PC-9 (cell line): ENCODE results near the gene UGT1A7. TPM values are rescaled to one million over a fixed set of nuclear protein-coding genes. Genes with fewer than 3 reads are reported as not detected.

ENCODE experiments used
- BruUV-seq: library from RNA; stranded (reverse); fragments of 400-500 nt; replicated peaks from 2 replicates; lab custom pipeline; 2021; lab: Mats Ljungman, UMichigan
- CTCF ChIA-PET: fragments of 300-600 bp; sonication (Branson Sonifier 250); formaldehyde crosslinking; loops from one replicate; lab custom pipeline; 2022; ENCODE audit warnings: antibody characterized with exemption; lab: Charles Lee
- POLR2A ChIA-PET: fragments of 300-600 bp; sonication (Branson Sonifier 250); formaldehyde crosslinking; loops from one replicate; lab custom pipeline; 2022; ENCODE audit warnings: antibody characterized with exemption; ENCODE audit not compliant: unreplicated experiment; lab: Charles Lee
- DNase-seq, 2 experiments: peaks; one replicate each; pipeline versions ENCODE4 v3.0.0 to v3.0.0-alpha.2; 2015 to 2022; ENCODE audit warnings: mixed read lengths in 1 of 2
- H2AFZ ChIP-seq: fragments of 200-600 bp; sonication (generic); 2 replicates; pipeline ENCODE4 v1.8.1; 2017; ENCODE audit warnings: antibody characterized with exemption
- H3F3A ChIP-seq: fragments of 200-600 bp; sonication (generic); 2 replicates; pipeline ENCODE4 v1.8.1; 2017; ENCODE audit warnings: antibody characterized with exemption, mild to moderate bottlenecking, low read depth; ENCODE audit not compliant: insufficient read depth
- H3K27ac ChIP-seq: fragments of 200-600 bp; sonication (generic); 2 replicates; pipeline ENCODE4 v1.6.1; 2016; ENCODE audit warnings: mixed run types
- H3K27me3 ChIP-seq: fragments of 200-600 bp; sonication (generic); 2 replicates; pipeline ENCODE4 v1.6.1; 2016; ENCODE audit warnings: low read depth, mixed run types; ENCODE audit not compliant: insufficient read depth
- H3K36me3 ChIP-seq: fragments of 200-600 bp; sonication (generic); 2 replicates; pipeline ENCODE4 v1.6.1; 2016; ENCODE audit warnings: low read depth, mixed run types
- H3K4me1 ChIP-seq: fragments of 200-600 bp; sonication (generic); replicated peaks from 2 replicates; pipeline ENCODE4 v1.6.1; 2016; ENCODE audit warnings: mixed run types; ENCODE audit not compliant: insufficient read depth
- H3K4me2 ChIP-seq: fragments of 200-600 bp; sonication (generic); 2 replicates; pipeline ENCODE4 v1.6.1; 2017; ENCODE audit warnings: mixed run types
- H3K4me3 ChIP-seq: fragments of 200-600 bp; sonication (generic); 2 replicates; pipeline ENCODE4 v1.6.1; 2016; ENCODE audit warnings: mixed run types
- H3K79me2 ChIP-seq: fragments of 200-600 bp; sonication (generic); 2 replicates; pipeline ENCODE4 v1.6.1; 2017; ENCODE audit warnings: low read depth, mixed run types
- H3K9me2 ChIP-seq: fragments of 200-600 bp; sonication (generic); 2 replicates; pipeline ENCODE4 v1.8.1; 2017; ENCODE audit warnings: mild to moderate bottlenecking; ENCODE audit not compliant: insufficient read depth
- H3K9me3 ChIP-seq: fragments of 200-600 bp; sonication (generic); 2 replicates; pipeline ENCODE4 v1.8.1; 2016; ENCODE audit warnings: low read depth; ENCODE audit not compliant: insufficient read depth
- H4K20me1 ChIP-seq: fragments of 200-600 bp; sonication (generic); 2 replicates; pipeline ENCODE4 v1.8.1; 2017; ENCODE audit not compliant: insufficient read depth
- EZH2 ChIP-seq: fragments of 200-600 bp; sonication (generic); IDR thresholded peaks from 2 replicates; pipeline ENCODE4 v1.8.0; 2017; ENCODE audit warnings: antibody characterized with exemption, low read depth
- intact Hi-C: fragments of 100-400 bp; cut with micrococcal nuclease; formaldehyde crosslinking; loops from one replicate; pipeline ENCODE4 v1.10.0; 2022; ENCODE audit not compliant: unreplicated experiment
- total RNA-seq: library from RNA; stranded (reverse); gene quantifications from 2 replicates; pipeline ENCODE4 v1.2.3, GENCODE V29; 2021
- TF ChIP-seq, protein P1 (sequence below): fragments of 200-600 bp; sonication (generic); conservative IDR thresholded peaks from 2 replicates; pipeline ENCODE4 v1.6.1; 2017; ENCODE audit warnings: mixed run types, antibody characterized with exemption, mild to moderate bottlenecking, moderate library complexity

UGT1A7 gene
- total RNA-seq, 1 experiment from 2014 or later = 20.3 TPM

DNA sequence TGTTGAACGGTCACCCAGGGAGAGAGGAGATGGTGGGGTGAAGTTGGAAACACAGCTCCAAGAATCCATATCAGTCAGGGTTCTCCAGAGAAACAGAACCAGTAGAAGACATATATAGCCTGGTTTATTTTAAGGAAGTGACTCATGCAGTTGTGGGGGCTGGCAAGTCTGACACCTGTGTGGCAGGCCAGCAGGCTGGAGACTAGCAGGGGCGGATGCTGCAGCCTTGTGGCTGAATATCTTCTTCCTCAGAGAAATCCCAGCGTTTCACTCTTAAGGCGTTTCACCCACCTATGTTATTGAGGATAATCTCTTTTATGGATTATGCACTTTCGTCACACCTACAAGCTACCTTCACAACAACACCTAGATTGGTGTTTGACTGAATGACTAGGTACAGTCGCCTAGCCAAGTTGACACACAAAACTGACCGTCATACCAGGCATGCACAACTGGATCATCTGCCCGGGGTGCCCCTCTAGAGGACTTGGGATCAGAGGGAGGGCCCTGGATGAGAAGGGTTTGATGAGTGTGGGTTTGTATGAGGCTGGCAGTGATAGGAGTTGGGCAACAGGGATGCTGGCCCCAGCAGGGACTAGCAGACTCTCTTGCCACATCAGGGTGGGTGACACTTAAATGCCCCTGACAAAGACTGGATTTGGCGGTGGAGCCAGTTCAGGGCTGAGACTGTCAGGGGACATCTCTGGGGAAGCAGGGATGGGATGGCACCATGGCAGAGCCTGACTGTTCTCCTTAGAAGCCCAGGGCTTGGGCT is 119.8 kb downstream of the UGT1A7 start:
- H3K27ac ChIP-seq = no peak overlapping the region
- BruUV-seq = no TSS peak
- H2AFZ ChIP-seq = no peak overlapping the region
- H3F3A ChIP-seq = no peaks in the 10 kb centered on the region
- TF ChIP-seq, protein P1, sequence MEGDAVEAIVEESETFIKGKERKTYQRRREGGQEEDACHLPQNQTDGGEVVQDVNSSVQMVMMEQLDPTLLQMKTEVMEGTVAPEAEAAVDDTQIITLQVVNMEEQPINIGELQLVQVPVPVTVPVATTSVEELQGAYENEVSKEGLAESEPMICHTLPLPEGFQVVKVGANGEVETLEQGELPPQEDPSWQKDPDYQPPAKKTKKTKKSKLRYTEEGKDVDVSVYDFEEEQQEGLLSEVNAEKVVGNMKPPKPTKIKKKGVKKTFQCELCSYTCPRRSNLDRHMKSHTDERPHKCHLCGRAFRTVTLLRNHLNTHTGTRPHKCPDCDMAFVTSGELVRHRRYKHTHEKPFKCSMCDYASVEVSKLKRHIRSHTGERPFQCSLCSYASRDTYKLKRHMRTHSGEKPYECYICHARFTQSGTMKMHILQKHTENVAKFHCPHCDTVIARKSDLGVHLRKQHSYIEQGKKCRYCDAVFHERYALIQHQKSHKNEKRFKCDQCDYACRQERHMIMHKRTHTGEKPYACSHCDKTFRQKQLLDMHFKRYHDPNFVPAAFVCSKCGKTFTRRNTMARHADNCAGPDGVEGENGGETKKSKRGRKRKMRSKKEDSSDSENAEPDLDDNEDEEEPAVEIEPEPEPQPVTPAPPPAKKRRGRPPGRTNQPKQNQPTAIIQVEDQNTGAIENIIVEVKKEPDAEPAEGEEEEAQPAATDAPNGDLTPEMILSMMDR = no peak
- no peak for TF ChIP-seq EZH2
- H3K4me2 ChIP-seq = no peak overlapping the region
- intact Hi-C loops = loop anchor here (1.0 kb wide), 1 partner anchor 358 kb away; no protein-coding TSS in a partner anchor
- no peak overlapping the region for H3K4me3 ChIP-seq
- peaks cover 7% of the 10 kb centered on the region for H3K4me1 ChIP-seq
- H3K79me2 ChIP-seq = no peaks in the 10 kb centered on the region
- no peaks in the 10 kb centered on the region for H3K9me3 ChIP-seq
- peak; percentile 46 to 64 for DNase-seq
- no peaks in the 10 kb centered on the region for H4K20me1 ChIP-seq
- H3K27me3 ChIP-seq = no peaks in the 10 kb centered on the region
- H3K9me2 ChIP-seq = no peaks in the 10 kb centered on the region
- ChIA-PET POLR2A (interaction anchor here (0.6 kb wide), 1 partner anchor 415 kb away, joined by 3 read pairs; no protein-coding TSS in a partner anchor), CTCF (interaction anchor here (0.6 kb wide), 2 partner anchors 27 to 404 kb away, joined by 4 read pairs; no protein-coding TSS in a partner anchor)
- no peaks in the 10 kb centered on the region for H3K36me3 ChIP-seq

DNA sequence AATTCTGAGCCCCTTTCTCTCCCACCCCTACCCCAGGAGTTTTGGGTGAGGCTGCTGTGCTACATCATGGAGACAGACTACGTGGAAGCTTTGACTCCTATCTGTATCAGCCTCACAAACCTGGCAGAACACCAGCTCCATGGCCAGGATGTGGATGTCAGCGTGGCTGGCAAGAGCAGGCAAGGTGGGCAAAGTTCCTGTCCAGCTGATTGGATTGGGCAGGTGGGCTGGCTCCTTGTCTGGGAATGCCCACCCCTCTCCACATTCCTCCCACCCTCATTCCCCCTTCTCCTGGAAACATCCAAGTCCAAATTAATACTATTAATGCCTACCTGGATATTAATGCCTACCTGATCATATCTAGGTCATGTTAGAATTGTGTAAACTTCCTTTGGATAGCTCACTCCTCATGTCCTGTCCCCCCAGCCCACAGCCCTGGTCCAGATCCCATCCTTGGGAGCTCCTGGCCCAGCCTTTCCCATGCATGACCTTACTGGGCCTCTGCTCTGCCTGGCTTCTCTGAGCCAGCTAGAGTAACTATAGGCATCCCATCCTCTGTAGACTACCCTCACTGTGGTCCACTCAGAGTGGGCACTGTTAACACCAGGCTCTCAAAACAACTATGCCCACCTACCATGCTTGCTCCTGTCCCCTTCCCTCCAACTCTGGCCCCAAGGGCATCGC is 120.6 kb downstream of the UGT1A7 start:
- intact Hi-C loops = no loop called here
- H3K27me3 ChIP-seq = no peaks in the 10 kb centered on the region
- no peaks in the 10 kb centered on the region for H4K20me1 ChIP-seq
- no peaks in the 10 kb centered on the region for H3K79me2 ChIP-seq
- no peak overlapping the region for H2AFZ ChIP-seq
- no TSS peak for BruUV-seq
- no peaks in the 10 kb centered on the region for H3F3A ChIP-seq
- ChIA-PET POLR2A (interaction anchor here (0.6 kb wide), 1 partner anchor 415 kb away, joined by 3 read pairs; no protein-coding TSS in a partner anchor), CTCF (interaction anchor here (0.6 kb wide), 1 partner anchor 405 kb away, joined by 4 read pairs; no protein-coding TSS in a partner anchor)
- H3K4me3 ChIP-seq = no peak overlapping the region
- no peaks in the 10 kb centered on the region for H3K9me2 ChIP-seq
- no peaks in the 10 kb centered on the region for H3K9me3 ChIP-seq
- H3K4me1 ChIP-seq = peaks cover 7% of the 10 kb centered on the region
- no peaks in the 10 kb centered on the region for H3K36me3 ChIP-seq
- no peak overlapping the region for H3K27ac ChIP-seq
- TF ChIP-seq, protein P1 = no peak
- TF ChIP-seq EZH2 = no peak
- DNase-seq = no peak
- H3K4me2 ChIP-seq = no peak overlapping the region

DNA sequence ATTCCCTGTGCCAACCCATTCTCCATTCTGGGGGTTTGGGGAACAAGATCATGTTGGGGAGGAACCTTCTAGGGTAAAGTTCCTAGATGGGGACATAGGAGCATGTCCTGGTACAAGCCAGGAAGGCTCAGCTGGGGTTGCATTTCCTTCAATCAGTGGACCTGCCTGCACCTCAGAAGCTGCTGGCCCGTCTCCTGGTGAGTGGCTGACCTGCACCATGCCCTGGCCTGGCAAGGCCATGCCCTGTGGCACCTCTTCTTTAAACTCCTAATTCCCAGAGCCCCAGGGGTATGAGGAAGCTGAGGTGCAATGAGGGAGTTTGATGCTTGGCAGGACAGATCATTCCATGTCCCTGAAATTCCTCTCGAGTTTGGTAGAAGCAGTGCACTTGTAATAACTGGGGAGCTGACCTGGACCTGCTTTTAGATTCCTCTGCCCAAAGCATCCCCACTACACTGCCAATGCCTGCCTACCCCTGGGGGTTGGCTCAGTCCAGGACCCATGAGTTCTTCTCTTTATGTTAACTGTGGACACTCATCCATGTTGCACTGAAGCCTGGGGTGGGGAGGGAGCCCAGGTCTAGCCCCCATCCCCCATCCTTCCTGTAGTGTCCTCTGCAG is 121.7 kb downstream of the UGT1A7 start:
- ChIA-PET CTCF (no interaction called here), POLR2A (interaction anchor here (0.5 kb wide), 1 partner anchor 54 kb away, joined by 5 read pairs; no protein-coding TSS in a partner anchor)
- H3K36me3 ChIP-seq = no peaks in the 10 kb centered on the region
- no peak for TF ChIP-seq EZH2
- TF ChIP-seq, protein P1 = no peak
- intact Hi-C loops = no loop called here
- no peaks in the 10 kb centered on the region for H3K9me2 ChIP-seq
- no peaks in the 10 kb centered on the region; the same call in 1 of the 2 replicates for H3K27me3 ChIP-seq
- no peak overlapping the region for H3K4me3 ChIP-seq
- H3F3A ChIP-seq = no peaks in the 10 kb centered on the region
- H3K79me2 ChIP-seq = no peaks in the 10 kb centered on the region
- BruUV-seq = no TSS peak
- H3K27ac ChIP-seq = no peak overlapping the region
- H4K20me1 ChIP-seq = no peaks in the 10 kb centered on the region
- H3K9me3 ChIP-seq = no peaks in the 10 kb centered on the region
- no peak overlapping the region for H3K4me2 ChIP-seq
- H2AFZ ChIP-seq = no peak overlapping the region
- DNase-seq = no peak
- peaks cover 7% of the 10 kb centered on the region for H3K4me1 ChIP-seq
